ENCODE measurements around the gene TIAM1. TPM values are rescaled to one million over a fixed set of nuclear protein-coding genes. Genes with fewer than 3 reads are reported as not detected.

TIAM1 gene
- total and polyA plus RNA-seq, 7 donors: 0.21 to 1.7 (median 0.75) TPM

GRCh38 chr21:31351960-31352359 is 7.9 kb upstream of the TIAM1 start:
- Histone ChIP-seq H3K9me3 (no peaks in the 10 kb centered on the region), H3K36me3 (ENCODE audit: insufficient read depth in 1 of 2, low read depth in 1 of 2) (no peaks in the 10 kb centered on the region), H3K27ac (no peak overlapping the region), H3K4me1 (no peaks in the 10 kb centered on the region), H3K4me3 (no peak overlapping the region), H3K27me3 (ENCODE audit: insufficient read depth in 3 of 3, low read length in 2 of 3) (no peaks in the 10 kb centered on the region)
- WGBS, 3 donors: 62 to 80% (median 77%) methylated on average over 3 of the region's 3 CpGs
- TF ChIP-seq, protein P1, sequence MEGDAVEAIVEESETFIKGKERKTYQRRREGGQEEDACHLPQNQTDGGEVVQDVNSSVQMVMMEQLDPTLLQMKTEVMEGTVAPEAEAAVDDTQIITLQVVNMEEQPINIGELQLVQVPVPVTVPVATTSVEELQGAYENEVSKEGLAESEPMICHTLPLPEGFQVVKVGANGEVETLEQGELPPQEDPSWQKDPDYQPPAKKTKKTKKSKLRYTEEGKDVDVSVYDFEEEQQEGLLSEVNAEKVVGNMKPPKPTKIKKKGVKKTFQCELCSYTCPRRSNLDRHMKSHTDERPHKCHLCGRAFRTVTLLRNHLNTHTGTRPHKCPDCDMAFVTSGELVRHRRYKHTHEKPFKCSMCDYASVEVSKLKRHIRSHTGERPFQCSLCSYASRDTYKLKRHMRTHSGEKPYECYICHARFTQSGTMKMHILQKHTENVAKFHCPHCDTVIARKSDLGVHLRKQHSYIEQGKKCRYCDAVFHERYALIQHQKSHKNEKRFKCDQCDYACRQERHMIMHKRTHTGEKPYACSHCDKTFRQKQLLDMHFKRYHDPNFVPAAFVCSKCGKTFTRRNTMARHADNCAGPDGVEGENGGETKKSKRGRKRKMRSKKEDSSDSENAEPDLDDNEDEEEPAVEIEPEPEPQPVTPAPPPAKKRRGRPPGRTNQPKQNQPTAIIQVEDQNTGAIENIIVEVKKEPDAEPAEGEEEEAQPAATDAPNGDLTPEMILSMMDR (IDR thresholded peaks at IDR 0.05): no peak
- no peak for DNase-seq
- ATAC-seq: no peak
- intact Hi-C loops (cut with DNase I): no loop called here

DNA sequence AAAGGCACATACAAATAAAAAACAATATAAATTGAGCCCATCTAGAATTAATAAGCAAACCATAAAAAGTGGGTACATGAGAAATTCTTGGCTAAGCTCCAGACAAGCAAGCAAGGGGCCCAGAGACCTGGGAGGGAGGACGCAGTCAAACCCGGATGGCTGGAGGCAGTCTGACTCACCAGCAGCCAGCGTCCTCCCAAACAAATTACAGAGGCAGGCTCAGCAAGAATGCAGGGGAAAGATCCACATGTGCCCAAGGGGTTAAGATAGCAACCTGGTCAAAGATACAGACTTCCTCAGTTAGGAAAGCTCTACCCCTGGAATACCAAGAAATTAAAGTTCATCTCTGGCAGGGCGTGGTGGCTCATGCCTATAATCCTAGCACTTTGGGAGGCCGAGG is 7.4 kb upstream of the TIAM1 start:
- 53 to 62% (median 55%) methylated on average over 5 of the region's 5 CpGs for WGBS, 3 donors
- TF ChIP-seq, protein P1 (IDR thresholded peaks at IDR 0.05): no peak
- H3K9me3 ChIP-seq: no peaks in the 10 kb centered on the region
- no peaks in the 10 kb centered on the region for H3K4me1 ChIP-seq
- H3K27ac ChIP-seq: no peak overlapping the region
- no peak overlapping the region for H3K4me3 ChIP-seq
- no peaks in the 10 kb centered on the region for H3K36me3 ChIP-seq (ENCODE audit: insufficient read depth in 1 of 2, low read depth in 1 of 2)
- ATAC-seq (no peak), DNase-seq (no peak)
- H3K27me3 ChIP-seq (ENCODE audit: insufficient read depth in 3 of 3, low read length in 2 of 3): no peaks in the 10 kb centered on the region
- intact Hi-C loops (cut with DNase I): no loop called here

GRCh38 chr21:31349208-31349607 is 5.1 kb upstream of the TIAM1 start:
- 32 to 37% (median 37%) methylated on average over 4 of the region's 4 CpGs for WGBS, 3 donors
- Histone ChIP-seq H3K27ac (no peak overlapping the region), H3K4me1 (no peaks in the 10 kb centered on the region), H3K36me3 (ENCODE audit: insufficient read depth in 1 of 2, low read depth in 1 of 2) (no peaks in the 10 kb centered on the region), H3K27me3 (ENCODE audit: insufficient read depth in 3 of 3, low read length in 2 of 3) (peaks cover 0 to 3% (median 0%) of the 10 kb centered on the region in 3 donors), H3K4me3 (no peak overlapping the region), H3K9me3 (no peaks in the 10 kb centered on the region)
- ATAC-seq: no peak
- intact Hi-C loops (cut with DNase I): no loop called here
- DNase-seq: no peak
- TF ChIP-seq, protein P1 (IDR thresholded peaks at IDR 0.05): no peak

DNA sequence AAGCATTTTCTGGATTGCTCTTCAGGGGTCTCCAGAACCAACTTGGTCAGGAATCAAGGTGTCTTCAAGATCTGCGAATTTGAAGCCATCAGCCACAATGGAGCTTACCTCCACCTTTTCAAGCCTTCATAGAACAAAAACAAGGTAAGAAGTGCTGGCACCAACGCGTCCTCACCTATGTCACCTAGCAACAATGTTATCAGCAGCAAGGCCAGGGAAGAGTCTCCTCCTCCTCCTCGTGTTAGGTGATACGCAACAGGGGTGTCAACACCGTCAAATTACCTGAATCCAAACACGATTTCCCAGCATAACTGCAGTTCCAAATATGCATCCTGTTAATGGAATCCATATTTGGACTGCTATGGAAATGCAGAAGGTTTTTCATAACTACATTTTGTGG is 4.1 kb upstream of the TIAM1 start:
- intact Hi-C loops (cut with DNase I): no loop called here
- Histone ChIP-seq H3K27ac (no peak overlapping the region), H3K4me3 (no peak overlapping the region), H3K4me1 (no peaks in the 10 kb centered on the region), H3K27me3 (ENCODE audit: insufficient read depth in 3 of 3, low read length in 2 of 3) (peaks cover 0 to 9% (median 3%) of the 10 kb centered on the region in 3 donors), H3K36me3 (ENCODE audit: insufficient read depth in 1 of 2, low read depth in 1 of 2) (no peaks in the 10 kb centered on the region), H3K9me3 (no peaks in the 10 kb centered on the region)
- DNase-seq: no peak
- TF ChIP-seq, protein P1 (IDR thresholded peaks at IDR 0.05): no peak
- ATAC-seq: no peak
- WGBS, 3 donors: 86 to 91% (median 89%) methylated on average over 7 of the region's 7 CpGs

DNA sequence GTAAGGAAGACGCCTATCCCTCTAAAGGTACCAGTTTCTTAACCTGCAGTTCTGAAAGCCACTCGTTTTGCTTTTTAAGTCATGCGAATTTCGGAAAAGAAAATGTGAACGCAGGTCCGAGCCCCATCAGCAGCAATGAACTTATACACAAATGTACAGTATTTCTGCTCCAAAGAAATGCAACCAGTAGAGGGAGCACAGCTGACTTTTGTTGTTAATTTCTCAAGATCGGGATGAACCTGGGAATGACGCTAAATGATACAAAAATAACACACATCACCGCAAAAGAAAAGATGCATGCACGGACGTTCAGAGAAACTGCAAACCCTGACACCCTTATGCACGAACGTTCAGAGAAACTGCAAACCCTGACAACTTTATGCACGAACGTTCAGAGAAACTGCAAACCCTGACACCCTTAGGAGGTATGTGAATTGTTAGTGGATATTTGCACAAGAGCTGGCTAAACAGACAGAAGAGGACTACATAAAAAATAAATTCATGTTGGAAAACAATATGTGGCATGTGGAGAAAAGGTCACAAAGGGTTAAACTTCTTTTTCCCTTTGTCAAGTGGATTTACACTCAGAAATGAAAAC is 3.5 kb upstream of the TIAM1 start:
- 48 to 55% (median 52%) methylated on average over 15 of the region's 15 CpGs for WGBS, 3 donors
- DNase-seq (no peak), ATAC-seq (no peak)
- Histone ChIP-seq H3K4me1 (no peaks in the 10 kb centered on the region), H3K27ac (no peak overlapping the region), H3K27me3 (ENCODE audit: insufficient read depth in 3 of 3, low read length in 2 of 3) (peaks cover 0 to 14% (median 3%) of the 10 kb centered on the region in 3 donors), H3K9me3 (no peaks in the 10 kb centered on the region), H3K36me3 (ENCODE audit: insufficient read depth in 1 of 2, low read depth in 1 of 2) (no peaks in the 10 kb centered on the region), H3K4me3 (no peak overlapping the region)
- TF ChIP-seq, protein P1 (IDR thresholded peaks at IDR 0.05): peak; percentile 24
- intact Hi-C loops (cut with DNase I): no loop called here

Data from psoas muscle (tissue), 8 donors.